Measurements from ENCODE around the gene RNU6-1.

DNA sequence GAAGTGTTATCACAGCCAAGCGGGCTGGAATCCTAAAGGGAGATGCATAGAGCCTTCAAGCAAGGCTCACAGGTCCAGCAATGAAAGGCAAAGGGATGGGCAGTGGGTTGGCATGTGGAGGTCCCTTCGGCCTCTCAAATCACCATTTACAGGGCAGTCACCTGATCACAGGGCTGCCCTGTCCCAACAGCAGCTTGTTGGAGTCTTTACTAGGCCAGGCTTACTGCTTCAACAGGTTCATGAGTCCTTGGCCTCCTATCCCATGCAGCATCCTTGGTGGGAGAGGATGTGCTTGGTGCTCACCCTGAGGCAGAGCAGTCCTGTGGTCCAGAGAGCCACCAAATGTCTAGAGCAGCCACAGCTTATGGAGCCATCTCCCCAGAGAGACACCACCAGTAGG is 38.7 kb downstream of the RNU6-1 start:
- TF ChIP-seq POLR2A (IDR thresholded peaks at IDR 0.05): no peak
- TF ChIP-seq, protein P1, sequence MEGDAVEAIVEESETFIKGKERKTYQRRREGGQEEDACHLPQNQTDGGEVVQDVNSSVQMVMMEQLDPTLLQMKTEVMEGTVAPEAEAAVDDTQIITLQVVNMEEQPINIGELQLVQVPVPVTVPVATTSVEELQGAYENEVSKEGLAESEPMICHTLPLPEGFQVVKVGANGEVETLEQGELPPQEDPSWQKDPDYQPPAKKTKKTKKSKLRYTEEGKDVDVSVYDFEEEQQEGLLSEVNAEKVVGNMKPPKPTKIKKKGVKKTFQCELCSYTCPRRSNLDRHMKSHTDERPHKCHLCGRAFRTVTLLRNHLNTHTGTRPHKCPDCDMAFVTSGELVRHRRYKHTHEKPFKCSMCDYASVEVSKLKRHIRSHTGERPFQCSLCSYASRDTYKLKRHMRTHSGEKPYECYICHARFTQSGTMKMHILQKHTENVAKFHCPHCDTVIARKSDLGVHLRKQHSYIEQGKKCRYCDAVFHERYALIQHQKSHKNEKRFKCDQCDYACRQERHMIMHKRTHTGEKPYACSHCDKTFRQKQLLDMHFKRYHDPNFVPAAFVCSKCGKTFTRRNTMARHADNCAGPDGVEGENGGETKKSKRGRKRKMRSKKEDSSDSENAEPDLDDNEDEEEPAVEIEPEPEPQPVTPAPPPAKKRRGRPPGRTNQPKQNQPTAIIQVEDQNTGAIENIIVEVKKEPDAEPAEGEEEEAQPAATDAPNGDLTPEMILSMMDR (IDR thresholded peaks at IDR 0.05): no peak

Measured in breast epithelium (tissue), 3 donors.